HepG2 (cell line): ENCODE results near the gene TLR9. TPM values are rescaled to one million over a fixed set of nuclear protein-coding genes. Genes with fewer than 3 reads are reported as not detected.
A peak's percentile ranks its signal among the peaks of the same experiment; 100 is the strongest.

Source experiments
- FOSL1 ChIP-seq: sonication (generic); formaldehyde crosslinking; IDR thresholded peaks from 2 replicates; pipeline ENCODE4 v1.9.0; 2021; ENCODE audit warnings: missing genetic modification reagents, borderline replicate concordance
- GFI1 ChIP-seq: sonication (generic); formaldehyde crosslinking; IDR thresholded peaks from 2 replicates; pipeline ENCODE4 v1.5.0; 2020; ENCODE audit warnings: missing genetic modification reagents, mild to moderate bottlenecking, borderline replicate concordance
- MIXL1 ChIP-seq: IDR thresholded peaks from 2 replicates; pipeline ENCODE4 v1.6.1; 2016
- NCOA1 ChIP-seq: sonication (generic); formaldehyde crosslinking; IDR thresholded peaks from 2 replicates; pipeline ENCODE4 v1.9.0; 2021; ENCODE audit warnings: missing genetic modification reagents
- NR2F2 ChIP-seq: IDR thresholded peaks from 2 replicates; pipeline ENCODE4 v1.6.1; 2012; ENCODE audit warnings: low read depth, inconsistent platforms, borderline replicate concordance
- PLSCR1 ChIP-seq: sonication (generic); formaldehyde crosslinking; IDR thresholded peaks from 2 replicates; pipeline ENCODE4 v1.5.0; 2020; ENCODE audit warnings: missing genetic modification reagents, mild to moderate bottlenecking, borderline replicate concordance
- SNAI1 ChIP-seq: sonication (generic); formaldehyde crosslinking; IDR thresholded peaks from 2 replicates; pipeline ENCODE4 v1.5.0; 2020; ENCODE audit warnings: mild to moderate bottlenecking, missing genetic modification reagents, borderline replicate concordance
- THAP7 ChIP-seq: sonication (generic); formaldehyde crosslinking; IDR thresholded peaks from 2 replicates; pipeline ENCODE4 v1.8.1; 2023; ENCODE audit warnings: mild to moderate bottlenecking, missing genetic modification reagents
- ZBTB38 ChIP-seq: sonication (generic); formaldehyde crosslinking; IDR thresholded peaks from 2 replicates; pipeline ENCODE4 v1.5.1; 2020; ENCODE audit warnings: mild to moderate bottlenecking, missing genetic modification reagents
- ZFP36 ChIP-seq: fragments of 150-350 bp; IDR thresholded peaks from 2 replicates; pipeline ENCODE4 v1.6.1; 2018; ENCODE audit warnings: borderline replicate concordance, low read length, low read depth; ENCODE audit not compliant: partially characterized antibody
- ZNF235 ChIP-seq: sonication (generic); formaldehyde crosslinking; IDR thresholded peaks from 2 replicates; pipeline ENCODE4 v1.8.1; 2023; ENCODE audit warnings: mild to moderate bottlenecking, missing genetic modification reagents, borderline replicate concordance
- ZNF280D ChIP-seq: sonication (generic); formaldehyde crosslinking; IDR thresholded peaks from 2 replicates; pipeline ENCODE4 v1.5.1; 2020; ENCODE audit warnings: mild to moderate bottlenecking, missing genetic modification reagents
- ZNF510 ChIP-seq: sonication (generic); formaldehyde crosslinking; IDR thresholded peaks from 2 replicates; pipeline ENCODE4 v1.4.0; 2020; ENCODE audit warnings: low read depth, mild to moderate bottlenecking, missing genetic modification reagents
- ZNF652 ChIP-seq: IDR thresholded peaks from 2 replicates; pipeline ENCODE4 v1.6.1; 2016; ENCODE audit warnings: low read depth, borderline replicate concordance
- ZNF7 ChIP-seq: IDR thresholded peaks from 2 replicates; pipeline ENCODE4 v1.6.1; 2016; ENCODE audit warnings: missing biosample characterization, missing genetic modification reagents
- ZNF740 ChIP-seq: sonication (generic); formaldehyde crosslinking; IDR thresholded peaks from 2 replicates; pipeline ENCODE4 v1.4.0; 2020; ENCODE audit warnings: missing genetic modification reagents
- polyA plus RNA-seq, 8 experiments: library from polyadenylated mRNA; depleted of rRNA in 3 of 8; stranded (reverse) in 7 of 8; unstranded in 1 of 8; fragments of >200 nt; fragmentation: Illumina TruSeq in 4 of 8; extraction: Trizol in 4 of 8; gene quantifications; 2 replicates each; pipeline versions ENCODE4 v1.2.1 to v1.2.3, GENCODE V29; 2011 to 2016; ENCODE audit warnings: low read depth in 4 of 8, missing spikeins in 1 of 8, mixed read lengths in 1 of 8; ENCODE audit not compliant: insufficient read depth in 1 of 8
- total RNA-seq, 5 experiments: library from RNA; depleted of rRNA; stranded (reverse); fragments of >200 nt; fragmentation: Illumina TruSeq; extraction: Trizol; gene quantifications; 2 replicates each; pipeline ENCODE4 v1.2.3, GENCODE V29; 2016; ENCODE audit warnings: low read depth in 1 of 5
- TF ChIP-seq, protein P1 (sequence below): IDR thresholded peaks from 2 replicates; pipeline ENCODE4 v1.6.1; 2016; ENCODE audit warnings: control low read depth

The TLR9 gene
- total and polyA plus RNA-seq, 2 of the 13 experiments (the other 11 are each of a cell fraction or from before 2014, with no cell fraction given) = not detected

DNA sequence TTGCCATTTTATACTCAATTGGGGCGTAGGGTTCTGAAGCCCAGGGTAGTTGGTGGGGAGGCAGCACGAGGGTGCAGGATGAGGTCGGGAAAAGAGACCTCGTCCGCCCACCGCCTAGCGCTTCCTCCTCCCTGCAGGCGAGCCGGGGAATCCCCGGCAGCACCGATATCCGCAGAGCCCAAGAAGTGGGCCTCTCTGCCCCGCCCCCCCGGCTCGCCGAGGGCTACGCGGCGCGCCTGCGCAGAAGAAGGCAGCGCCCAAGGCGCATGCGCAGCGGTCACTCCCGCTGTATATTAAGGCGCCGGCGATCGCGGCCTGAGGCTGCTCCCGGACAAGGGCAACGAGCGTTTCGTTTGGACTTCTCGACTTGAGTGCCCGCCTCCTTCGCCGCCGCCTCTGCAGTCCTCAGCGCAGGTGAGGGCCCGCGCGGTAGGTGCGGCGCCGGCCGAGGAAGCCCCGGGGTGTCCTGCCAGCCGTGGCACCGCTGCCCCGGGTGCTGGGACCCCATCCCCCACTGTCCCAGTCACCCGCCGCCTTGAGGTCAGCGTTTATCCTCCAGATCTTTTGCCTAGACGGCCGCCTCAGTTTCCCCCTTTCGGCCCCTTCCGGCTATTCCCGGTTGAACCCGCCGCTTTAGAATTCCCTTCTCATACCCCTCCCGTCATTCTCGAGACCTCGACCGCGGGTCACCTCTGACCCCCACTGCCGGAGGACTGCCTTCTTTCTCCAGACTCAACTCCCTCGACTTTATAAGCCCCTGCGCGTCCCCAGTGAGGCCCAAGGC lies 27.4 kb downstream of the TLR9 start, which contains the start of gene ALAS1 (continued):
- 0 out of 2 replicates have a peak, but pooled peaks have one; percentile 41 for TF ChIP-seq ZNF280D (CRISPR knock-in tag)
- TF ChIP-seq ZNF652 (CRISPR knock-in tag) = no peak
- TF ChIP-seq FOSL1 (CRISPR knock-in tag) = no peak
- TF ChIP-seq NCOA1 (CRISPR knock-in tag) = no peak
- TF ChIP-seq ZNF740 (CRISPR knock-in tag) = no peak
- peak; percentile 76; the same call in 1 of the 2 replicates for TF ChIP-seq SNAI1 (CRISPR knock-in tag)
- TF ChIP-seq THAP7 (CRISPR knock-in tag) = no peak
- TF ChIP-seq, protein P1, sequence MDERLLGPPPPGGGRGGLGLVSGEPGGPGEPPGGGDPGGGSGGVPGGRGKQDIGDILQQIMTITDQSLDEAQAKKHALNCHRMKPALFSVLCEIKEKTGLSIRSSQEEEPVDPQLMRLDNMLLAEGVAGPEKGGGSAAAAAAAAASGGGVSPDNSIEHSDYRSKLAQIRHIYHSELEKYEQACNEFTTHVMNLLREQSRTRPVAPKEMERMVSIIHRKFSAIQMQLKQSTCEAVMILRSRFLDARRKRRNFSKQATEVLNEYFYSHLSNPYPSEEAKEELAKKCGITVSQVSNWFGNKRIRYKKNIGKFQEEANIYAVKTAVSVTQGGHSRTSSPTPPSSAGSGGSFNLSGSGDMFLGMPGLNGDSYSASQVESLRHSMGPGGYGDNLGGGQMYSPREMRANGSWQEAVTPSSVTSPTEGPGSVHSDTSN (CRISPR knock-in tag) = no peak
- no peak; the same call in 1 of the 2 replicates for TF ChIP-seq ZBTB38 (CRISPR knock-in tag)
- TF ChIP-seq NR2F2 = no peak; the same call in 1 of the 2 replicates
- no peak for TF ChIP-seq ZNF235 (CRISPR knock-in tag)
- no peak for TF ChIP-seq ZNF7 (CRISPR knock-in tag)
- TF ChIP-seq ZFP36 = no peak
- TF ChIP-seq ZNF510 = peak; percentile 89; the same call in 1 of the 2 replicates
- no peak for TF ChIP-seq MIXL1 (CRISPR knock-in tag)
- TF ChIP-seq GFI1 (CRISPR knock-in tag) = no peak
- no peak for TF ChIP-seq PLSCR1 (CRISPR knock-in tag)
